IMR-90 (cell line): Measurements from ENCODE around the gene DYSF. TPM values are rescaled to one million over a fixed set of nuclear protein-coding genes. Genes with fewer than 3 reads are reported as not detected.

ENCODE experiments used
- ATAC-seq: fragments of 200-7000 bp; cut with Tn5 transposase; 2 replicates; pipeline ENCODE4 v1.9.1; 2020; ENCODE audit warnings: low read depth, mild to moderate bottlenecking, moderate library complexity
- BruUV-seq: library from RNA; stranded (reverse); fragments of 400-500 nt; replicated peaks from 2 replicates; lab custom pipeline; 2021; lab: Mats Ljungman, UMichigan
- CTCF ChIA-PET: fragments of 300-600 bp; formaldehyde crosslinking; extraction: SDS; loops from one replicate; lab custom pipeline; 2021; ENCODE audit warnings: antibody characterized with exemption; lab: Yijun Ruan, JAX
- POLR2A ChIA-PET: fragments of 300-600 bp; sonication (Branson Sonifier 250); formaldehyde crosslinking; loops from one replicate; lab custom pipeline; 2022; ENCODE audit warnings: antibody characterized with exemption; ENCODE audit not compliant: unreplicated experiment; lab: Charles Lee
- DNase-seq: peaks from one replicate; pipeline ENCODE4 v3.0.0; 2013
- H2AFZ ChIP-seq: replicated peaks from 2 replicates; pipeline ENCODE3; 2013; ENCODE audit warnings: low read length, mild to moderate bottlenecking; ENCODE audit not compliant: poor library complexity
- H2AK5ac ChIP-seq: 2 replicates; pipeline ENCODE4 v1.6.1; 2013; ENCODE audit warnings: low read depth, low read length, inconsistent platforms
- H2AK9ac ChIP-seq: replicated peaks from 2 replicates; pipeline ENCODE3; 2013; ENCODE audit warnings: mild to moderate bottlenecking, low read depth, low read length, moderate library complexity; ENCODE audit not compliant: poor library complexity
- H2BK120ac ChIP-seq: 2 replicates; pipeline ENCODE4 v1.6.1; 2013; ENCODE audit warnings: low read depth, low read length, inconsistent platforms
- H2BK15ac ChIP-seq: 3 replicates; pipeline ENCODE4 v1.6.1; 2013; ENCODE audit warnings: low read depth, low read length, inconsistent platforms
- H2BK20ac ChIP-seq: 2 replicates; pipeline ENCODE4 v1.6.1; 2013; ENCODE audit warnings: low read depth, mild to moderate bottlenecking, inconsistent platforms, low read length, moderate library complexity
- H2BK5ac ChIP-seq: 2 replicates; pipeline ENCODE4 v1.6.1; 2013; ENCODE audit warnings: mild to moderate bottlenecking, low read depth, low read length, inconsistent platforms; ENCODE audit not compliant: poor library complexity, severe bottlenecking
- H3K14ac ChIP-seq: replicated peaks from 2 replicates; pipeline ENCODE4 v1.6.1; 2013; ENCODE audit warnings: low read depth, low read length, inconsistent platforms
- H3K18ac ChIP-seq: 2 replicates; pipeline ENCODE4 v1.6.1; 2013; ENCODE audit warnings: low read depth, low read length, control low read depth
- H3K23ac ChIP-seq: 2 replicates; pipeline ENCODE4 v1.6.1; 2013; ENCODE audit warnings: low read depth, low read length, inconsistent platforms
- H3K27ac ChIP-seq: 2 replicates; pipeline ENCODE4 v1.5.1; 2013; ENCODE audit warnings: mild to moderate bottlenecking, control low read depth, low read length; ENCODE audit not compliant: insufficient read depth
- H3K27me3 ChIP-seq: 2 replicates; pipeline ENCODE4 v1.6.1; 2013; ENCODE audit warnings: low read length; ENCODE audit not compliant: control insufficient read depth, insufficient read depth
- H3K36me3 ChIP-seq: 2 replicates; pipeline ENCODE4 v1.6.1; 2013; ENCODE audit warnings: low read length, mixed read lengths; ENCODE audit not compliant: control insufficient read depth, insufficient read depth
- H3K4ac ChIP-seq: 2 replicates; pipeline ENCODE4 v1.6.1; 2013; ENCODE audit warnings: low read depth, low read length, inconsistent platforms
- H3K4me1 ChIP-seq: 2 replicates; pipeline ENCODE4 v1.6.1; 2013; ENCODE audit warnings: low read length, mixed read lengths; ENCODE audit not compliant: control insufficient read depth, insufficient read depth
- H3K4me2 ChIP-seq: 2 replicates; pipeline ENCODE4 v1.6.1; 2013; ENCODE audit warnings: low read depth, mild to moderate bottlenecking, control low read depth, low read length, moderate library complexity
- H3K4me3 ChIP-seq: 2 replicates; pipeline ENCODE4 v1.5.1; 2013; ENCODE audit warnings: low read depth, mild to moderate bottlenecking, control low read depth, low read length, moderate library complexity; ENCODE audit not compliant: insufficient read depth
- H3K56ac ChIP-seq: 2 replicates; pipeline ENCODE4 v1.6.1; 2013; ENCODE audit warnings: low read length, inconsistent platforms; ENCODE audit not compliant: insufficient read depth; ENCODE audit errors: extremely low read depth
- H3K79me1 ChIP-seq, 2 experiments: 2 replicates each; pipeline ENCODE4 v1.6.1; 2013; ENCODE audit warnings: low read length in 2 of 2, inconsistent platforms in 1 of 2, low read depth in 1 of 2
- H3K9ac ChIP-seq: 2 replicates; pipeline ENCODE4 v1.6.1; 2013; ENCODE audit warnings: low read depth, low read length, control low read depth
- H3K9me1 ChIP-seq: 2 replicates; pipeline ENCODE4 v1.6.1; 2013; ENCODE audit warnings: low read length, inconsistent platforms; ENCODE audit not compliant: insufficient read depth
- H3K9me3 ChIP-seq: 2 replicates; pipeline ENCODE4 v1.6.1; 2013; ENCODE audit warnings: low read length; ENCODE audit not compliant: control insufficient read depth, insufficient read depth
- H4K20me1 ChIP-seq: 2 replicates; pipeline ENCODE4 v1.6.1; 2013; ENCODE audit warnings: low read length, inconsistent platforms; ENCODE audit not compliant: insufficient read depth
- H4K5ac ChIP-seq: 2 replicates; pipeline ENCODE4 v1.6.1; 2013; ENCODE audit warnings: mild to moderate bottlenecking, low read depth, low read length, control low read depth
- H4K8ac ChIP-seq, 2 experiments: 2 replicates each; pipeline ENCODE4 v1.6.1; 2013; ENCODE audit warnings: low read depth in 2 of 2, low read length in 2 of 2, control low read depth in 1 of 2, inconsistent platforms in 1 of 2
- H4K91ac ChIP-seq: 2 replicates; pipeline ENCODE4 v1.6.1; 2013; ENCODE audit warnings: low read depth, low read length, inconsistent platforms; ENCODE audit not compliant: insufficient read depth
- BHLHE40 ChIP-seq: fragments of 150-350 bp; IDR thresholded peaks from 2 replicates; pipeline ENCODE4 v1.6.1; 2016; ENCODE audit warnings: mild to moderate bottlenecking, low read depth, low read length
- NFE2L2 ChIP-seq: fragments of 150-350 bp; IDR thresholded peaks from 2 replicates; pipeline ENCODE4 v1.6.1; 2016; ENCODE audit warnings: low read depth, mild to moderate bottlenecking, low read length
- RCOR1 ChIP-seq: IDR thresholded peaks from 2 replicates; pipeline ENCODE4 v1.6.1; 2012; ENCODE audit warnings: mild to moderate bottlenecking, low read length, improper control_type of control experiment; ENCODE audit not compliant: insufficient replicate concordance
- WGBS, 2 experiments: methylation state at CpG; one replicate each; pipeline versions ENCODE4 v1.1.5 to v1.1.7; 2013; ENCODE audit warnings: missing lambda C conversion rate in 2 of 2; ENCODE audit not compliant: insufficient read length in 1 of 2; ENCODE audit errors: extremely low coverage in 2 of 2; 5-methylcytosine and 5-hydroxymethylcytosine counted together
- dilution Hi-C: fragments of 300-500 bp; cut with HindIII; formaldehyde crosslinking; loops from one replicate; pipeline ENCODE4 v1.14.3; 2018; ENCODE audit warnings: low sequenced_read_pairs; ENCODE audit not compliant: unreplicated experiment
- in situ Hi-C: fragments of 300-500 bp; cut with MboI; formaldehyde crosslinking; loops from 3 replicates; pipeline ENCODE4 v1.14.3; 2019; ENCODE audit warnings: low sequenced_read_pairs, inconsistent platforms, mixed read lengths
- intact Hi-C: fragments of 100-400 bp; cut with micrococcal nuclease; formaldehyde crosslinking; loops from 2 replicates; pipeline ENCODE4 v1.10.0; 2022
- polyA plus RNA-seq, 3 experiments: library from polyadenylated mRNA; depleted of rRNA; stranded (reverse); fragments of >200 nt; gene quantifications; 2 replicates each; pipeline ENCODE4 v1.2.3, GENCODE V29; 2012; ENCODE audit warnings: low replicate concordance in 1 of 3
- total RNA-seq: library from RNA; depleted of rRNA; stranded (reverse); fragments of >200 nt; gene quantifications from 2 replicates; pipeline ENCODE4 v1.2.3, GENCODE V29; 2012
- TF ChIP-seq, protein P1 (sequence below): fragments of 150-350 bp; IDR thresholded peaks from 2 replicates; pipeline ENCODE4 v1.6.1; 2016; ENCODE audit warnings: low read depth, mild to moderate bottlenecking, low read length, moderate library complexity, borderline replicate concordance

The DYSF gene
- total and polyA plus RNA-seq, 2 of the 4 experiments (the other 2 are of a cell fraction): 0.09 to 0.18 TPM

GRCh38 chr2:71637168-71637567 is 183.8 kb downstream of the DYSF start:
- Histone ChIP-seq H3K56ac (no peak overlapping the region), H3K9ac (no peak overlapping the region), H4K8ac (no peak overlapping the region), H2AFZ (no peak overlapping the region), H2BK20ac (no peak overlapping the region), H4K91ac (no peak overlapping the region), H2BK5ac (no peak overlapping the region), H3K4me2 (no peak overlapping the region), H3K18ac (no peak overlapping the region), H3K14ac (no peak overlapping the region), H2BK15ac (no peak overlapping the region), H2AK5ac (no peak overlapping the region), H3K23ac (no peak overlapping the region), H3K9me3 (no peaks in the 10 kb centered on the region), H4K20me1 (no peaks in the 10 kb centered on the region), H3K4me1 (no peaks in the 10 kb centered on the region), H3K9me1 (no peaks in the 10 kb centered on the region), H3K4ac (no peak overlapping the region), H3K27ac (no peak overlapping the region), H3K36me3 (no peaks in the 10 kb centered on the region), H3K4me3 (no peak overlapping the region), H4K5ac (no peak overlapping the region), H2AK9ac (no peak overlapping the region), H3K79me1 (no peaks in the 10 kb centered on the region), H3K27me3 (peaks cover 21% of the 10 kb centered on the region), H2BK120ac (no peak overlapping the region)
- intact Hi-C loops: no loop called here
- ATAC-seq (no peak), DNase-seq (no peak)
- no peak for TF ChIP-seq NFE2L2
- TF ChIP-seq, protein P1, sequence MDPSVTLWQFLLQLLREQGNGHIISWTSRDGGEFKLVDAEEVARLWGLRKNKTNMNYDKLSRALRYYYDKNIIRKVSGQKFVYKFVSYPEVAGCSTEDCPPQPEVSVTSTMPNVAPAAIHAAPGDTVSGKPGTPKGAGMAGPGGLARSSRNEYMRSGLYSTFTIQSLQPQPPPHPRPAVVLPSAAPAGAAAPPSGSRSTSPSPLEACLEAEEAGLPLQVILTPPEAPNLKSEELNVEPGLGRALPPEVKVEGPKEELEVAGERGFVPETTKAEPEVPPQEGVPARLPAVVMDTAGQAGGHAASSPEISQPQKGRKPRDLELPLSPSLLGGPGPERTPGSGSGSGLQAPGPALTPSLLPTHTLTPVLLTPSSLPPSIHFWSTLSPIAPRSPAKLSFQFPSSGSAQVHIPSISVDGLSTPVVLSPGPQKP: no peak
- TF ChIP-seq BHLHE40: no peak
- no peak for TF ChIP-seq RCOR1
- ChIA-PET CTCF (no interaction called here), POLR2A (no interaction called here)
- in situ Hi-C loops: no loop called here
- WGBS, 2 experiments: 20% methylated on average over 1 of the region's 5 CpGs; no CpG with 5 or more reads in 1 of the 2 experiments
- dilution Hi-C loops: no loop called here
- BruUV-seq: no TSS peak
